VCaP (cell line): ENCODE data around the gene BAIAP2L2.

Experiments
- H3K27ac ChIP-seq: fragments of 450-650 bp; 2 replicates; pipeline ENCODE4 v1.5.1; 2017
- CTCF ChIP-seq: fragments of 450-650 bp; conservative IDR thresholded peaks from 2 replicates; pipeline ENCODE4 v1.5.1; 2017; ENCODE audit warnings: mild to moderate bottlenecking, moderate library complexity

Gene BAIAP2L2

GRCh38 chr22:38077595-38077994 is 32.9 kb downstream of the BAIAP2L2 start:
- no peak overlapping the region for H3K27ac ChIP-seq
- no peak for TF ChIP-seq CTCF

GRCh38 chr22:38077096-38077495 is 33.4 kb downstream of the BAIAP2L2 start:
- no peak for TF ChIP-seq CTCF
- H3K27ac ChIP-seq, result no peak overlapping the region

- H3K27ac ChIP-seq, result no peak overlapping the region
- no peak for TF ChIP-seq CTCF
Observed at GRCh38 chr22:38075961-38076360, 34.5 kb downstream of the BAIAP2L2 start.

- H3K27ac ChIP-seq, result no peak overlapping the region
Observed at GRCh38 chr22:38075105-38075825, 35.2 kb downstream of the BAIAP2L2 start.

GRCh38 chr22:38074181-38075104 is 36.0 kb downstream of the BAIAP2L2 start:
- H3K27ac ChIP-seq, result no peak overlapping the region
- TF ChIP-seq CTCF, result no peak

More at GRCh38 chr22:38075105-38075825, 35.2 kb downstream of the BAIAP2L2 start:
- TF ChIP-seq CTCF, result no peak

- TF ChIP-seq CTCF, result no peak
- no peak overlapping the region for H3K27ac ChIP-seq
Observed at GRCh38 chr22:38073150-38074130, 37.0 kb downstream of the BAIAP2L2 start.
